GM18517 (cell line): ENCODE results near the gene GAREM1.

ENCODE experiments used
- ATAC-seq: cut with Tn5 transposase; IDR thresholded peaks from one replicate; pipeline ENCODE4 v1.9.1; 2021; ENCODE audit warnings: mild to moderate bottlenecking, moderate library complexity; ENCODE audit not compliant: unreplicated experiment

GAREM1 gene

GRCh38 chr18:32427084-32427900 lies 43.4 kb downstream of the GAREM1 start:
- ATAC-seq: no peak

DNA sequence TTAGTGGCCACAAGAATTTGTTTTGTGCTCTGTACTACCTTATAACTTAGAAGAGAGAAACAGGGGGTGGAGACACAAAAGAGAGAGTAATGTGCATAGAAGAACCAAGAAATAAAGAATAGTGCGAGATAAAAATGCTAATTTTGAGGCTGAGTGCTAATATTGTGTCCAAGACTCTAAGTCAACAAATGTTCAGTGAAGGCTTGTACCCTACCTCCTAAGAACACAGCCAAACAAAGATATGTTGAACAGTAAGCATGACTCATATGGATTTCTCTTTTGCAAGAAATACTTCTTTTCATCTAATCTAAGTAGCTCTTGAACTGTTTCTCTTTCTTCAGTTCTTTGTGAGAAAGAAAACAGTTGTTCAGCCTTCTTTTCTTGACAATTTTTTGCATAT lies 45.2 kb downstream of the GAREM1 start:
- ATAC-seq: no peak

DNA sequence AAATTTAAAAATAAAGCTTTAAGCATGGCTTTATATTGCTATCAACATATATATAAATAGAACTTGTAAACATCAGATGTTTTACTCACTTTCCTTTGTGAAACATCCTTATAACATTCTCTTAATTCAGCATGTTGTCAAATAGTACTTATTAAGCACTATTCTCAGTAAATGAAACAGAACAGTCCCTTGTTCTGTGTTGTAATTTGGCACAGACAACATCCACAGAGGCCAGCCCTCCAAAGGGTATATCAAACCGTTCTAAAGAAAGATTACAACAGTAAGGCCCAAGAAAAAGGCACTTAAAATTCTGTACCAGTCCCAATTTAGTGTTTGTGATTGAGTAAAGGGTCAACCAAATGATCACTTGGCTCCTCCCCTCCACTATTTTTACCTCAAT lies 46.0 kb downstream of the GAREM1 start:
- ATAC-seq: no peak

DNA sequence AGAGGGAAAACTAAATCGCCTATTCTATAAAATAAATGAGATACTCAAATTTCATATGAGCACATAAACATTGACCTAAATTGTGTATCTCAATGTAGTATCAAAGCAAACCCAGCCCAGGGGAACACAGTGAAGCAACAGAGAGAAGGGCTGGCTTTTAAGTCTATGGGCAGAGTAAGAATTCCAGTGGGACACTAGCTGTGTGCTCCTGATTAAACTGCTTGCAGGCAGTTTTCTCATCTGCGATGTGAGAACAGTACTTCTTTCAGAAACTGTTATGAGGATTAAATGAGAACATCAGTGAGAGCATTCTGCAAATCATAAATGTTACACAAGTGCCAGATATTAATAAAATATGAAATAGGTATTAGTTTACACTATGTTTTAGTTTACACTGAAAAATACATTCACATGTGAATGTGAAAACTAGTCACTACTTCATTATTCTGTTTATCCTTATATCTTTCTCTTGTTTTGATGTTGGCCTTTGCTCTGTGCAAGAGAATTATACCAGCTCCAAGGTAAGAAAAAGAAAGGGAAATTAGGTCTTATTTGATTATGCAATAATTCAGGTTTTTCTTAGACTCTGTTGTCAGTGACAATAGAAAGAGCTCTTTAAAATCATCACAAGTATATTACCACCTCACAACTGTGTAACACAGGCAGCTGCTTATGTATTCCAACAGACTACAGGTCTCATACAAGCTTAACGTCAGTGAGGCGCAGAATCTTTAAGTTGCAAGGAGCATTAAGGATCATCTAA lies 47.5 kb downstream of the GAREM1 start:
- no peak for ATAC-seq

- ATAC-seq: no peak
Observed at GRCh38 chr18:32422201-32422600, 48.5 kb downstream of the GAREM1 start.

GRCh38 chr18:32420084-32420750 lies 50.5 kb downstream of the GAREM1 start:
- ATAC-seq: no peak

GRCh38 chr18:32418148-32418547 lies 52.5 kb downstream of the GAREM1 start:
- no peak for ATAC-seq

DNA sequence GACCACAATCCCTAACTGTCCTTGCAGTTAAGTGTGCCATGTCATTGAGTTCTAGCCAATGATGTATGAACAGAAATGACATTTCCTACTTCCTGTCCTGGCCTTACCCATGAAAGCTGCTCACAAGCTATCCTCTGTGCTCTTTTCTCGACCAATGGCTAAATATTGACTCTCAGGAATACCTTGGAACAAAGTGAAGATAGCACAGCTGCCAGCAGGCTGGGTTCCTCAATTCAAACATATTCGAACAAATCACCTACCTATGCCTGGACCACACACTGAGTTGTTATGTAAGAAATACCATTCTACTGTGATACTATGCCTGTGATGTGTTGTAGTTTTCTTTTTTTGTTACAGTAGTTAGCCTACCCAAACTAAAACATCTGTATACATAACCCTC lies 65.1 kb downstream of the GAREM1 start:
- no peak for ATAC-seq

GRCh38 chr18:32401621-32402020 lies 69.1 kb downstream of the GAREM1 start:
- no peak for ATAC-seq

DNA sequence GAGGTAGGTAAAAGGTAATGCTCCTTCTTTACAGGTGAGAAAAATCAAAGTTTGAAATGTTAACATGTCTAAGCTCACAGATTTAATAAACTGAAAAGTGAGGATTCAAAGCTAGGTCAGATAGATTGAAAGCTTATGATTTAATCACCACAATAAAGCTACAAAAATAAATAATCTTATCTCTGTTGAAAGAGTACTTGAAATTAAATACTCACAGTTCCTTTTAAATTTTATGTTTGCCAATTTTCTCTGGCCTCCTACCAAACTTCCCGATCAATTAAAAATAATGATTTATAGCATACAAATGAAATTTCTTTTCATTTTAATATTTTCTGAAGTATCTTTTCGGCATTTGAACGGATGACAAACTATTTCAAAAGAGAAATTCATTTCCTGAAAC lies 77.3 kb downstream of the GAREM1 start:
- ATAC-seq: no peak

DNA sequence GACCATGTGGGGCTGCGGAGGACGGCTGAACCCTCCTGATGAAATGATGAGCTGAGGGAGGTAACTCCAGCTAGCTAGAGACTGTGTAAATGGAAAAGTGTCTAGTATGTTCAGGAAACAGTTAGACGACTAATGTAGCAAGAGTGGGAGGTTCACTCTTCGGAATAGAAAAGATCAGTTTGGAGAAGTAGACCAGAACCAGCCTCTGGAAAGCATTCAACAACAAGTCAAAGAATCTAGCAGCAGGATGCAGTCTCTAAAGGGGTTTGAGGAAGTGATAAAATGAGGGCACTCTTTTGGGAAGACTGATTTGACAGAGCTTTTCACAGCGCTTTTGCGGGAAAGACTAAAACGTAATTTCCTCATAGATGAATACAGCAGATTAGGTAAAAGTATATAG lies 79.6 kb downstream of the GAREM1 start:
- no peak for ATAC-seq

DNA sequence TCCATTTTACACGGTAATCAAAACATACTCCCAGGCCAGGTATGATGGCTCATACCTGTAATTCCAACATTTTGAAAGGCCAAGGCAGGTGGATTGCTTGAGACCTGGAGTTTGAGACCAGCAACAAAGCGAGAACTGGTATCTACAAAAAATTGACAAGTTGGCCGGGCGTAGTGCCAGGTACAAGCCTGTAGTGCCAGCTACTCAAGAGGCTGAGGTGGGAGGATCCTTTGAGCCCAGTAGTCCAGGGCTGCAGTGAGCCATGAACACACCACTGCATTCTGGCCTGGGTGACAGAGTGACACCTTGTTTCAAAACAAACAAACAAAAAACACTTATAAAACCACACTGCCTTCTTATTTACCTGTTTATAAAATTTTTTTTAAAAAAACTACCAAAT lies 80.8 kb downstream of the GAREM1 start:
- no peak for ATAC-seq

- ATAC-seq: no peak
Observed at GRCh38 chr18:32389191-32389590, 81.5 kb downstream of the GAREM1 start.

- ATAC-seq: no peak
Observed at GRCh38 chr18:32386471-32386870, 84.2 kb downstream of the GAREM1 start.

- ATAC-seq: no peak
Observed at GRCh38 chr18:32383050-32383819, 87.4 kb downstream of the GAREM1 start.

DNA sequence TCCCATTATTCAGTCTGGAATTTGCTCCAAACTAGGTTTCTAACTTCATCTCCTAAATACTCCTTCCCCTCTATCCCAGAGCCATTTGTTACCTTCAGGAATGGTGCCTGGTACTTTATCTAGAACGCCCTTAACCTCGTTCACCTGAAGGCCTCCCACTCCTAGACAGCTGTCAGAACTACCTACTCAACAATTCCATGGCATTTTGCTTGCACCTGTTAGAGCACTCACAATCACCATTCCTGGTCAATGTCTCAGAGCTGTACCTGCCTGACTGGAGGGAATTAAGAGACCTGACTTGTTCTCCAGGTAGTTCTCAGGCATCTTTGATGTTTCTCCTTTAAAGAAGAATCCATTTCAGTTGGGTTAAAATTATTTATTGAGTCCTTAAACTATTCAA lies 88.9 kb downstream of the GAREM1 start:
- ATAC-seq: no peak

DNA sequence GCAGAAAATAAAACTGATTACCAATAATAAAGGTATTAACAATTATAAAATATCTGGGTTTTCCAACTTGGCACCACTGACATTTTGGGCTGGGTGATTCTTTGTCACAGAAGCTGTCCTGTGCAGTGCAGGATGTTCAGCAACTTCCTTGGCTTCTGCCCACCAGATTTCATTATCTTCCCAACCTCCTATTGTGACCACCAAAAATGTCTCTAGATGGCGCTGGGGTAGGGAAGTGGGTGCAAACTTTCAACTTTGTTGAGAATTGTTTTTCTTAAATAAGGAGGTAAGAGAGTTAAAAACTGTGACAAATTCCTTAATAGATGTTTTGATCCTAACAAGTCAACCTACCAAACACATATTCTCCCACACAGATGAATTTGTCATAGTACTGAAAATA lies 90.1 kb downstream of the GAREM1 start:
- no peak for ATAC-seq

DNA sequence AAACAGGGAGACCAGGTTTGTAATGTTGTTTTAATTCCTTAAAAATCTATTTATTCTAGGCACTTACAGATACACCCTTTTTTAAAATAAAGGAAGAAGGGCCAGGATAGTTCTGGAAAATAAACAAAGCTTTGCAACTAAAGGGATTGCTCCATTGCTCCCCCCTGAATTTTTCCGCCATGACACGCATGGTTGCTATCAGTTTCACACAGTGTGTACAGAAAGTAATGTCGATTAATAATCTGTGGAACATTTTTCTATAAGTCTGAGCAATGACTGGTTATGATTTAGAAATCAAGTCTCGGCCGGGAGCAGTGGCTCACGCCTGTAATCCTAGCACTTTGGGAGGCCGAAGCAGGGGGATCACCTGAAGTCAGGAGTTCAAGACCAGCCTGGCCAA lies 90.8 kb downstream of the GAREM1 start:
- ATAC-seq: no peak

GRCh38 chr18:32378705-32379104 lies 92.0 kb downstream of the GAREM1 start:
- ATAC-seq: no peak

DNA sequence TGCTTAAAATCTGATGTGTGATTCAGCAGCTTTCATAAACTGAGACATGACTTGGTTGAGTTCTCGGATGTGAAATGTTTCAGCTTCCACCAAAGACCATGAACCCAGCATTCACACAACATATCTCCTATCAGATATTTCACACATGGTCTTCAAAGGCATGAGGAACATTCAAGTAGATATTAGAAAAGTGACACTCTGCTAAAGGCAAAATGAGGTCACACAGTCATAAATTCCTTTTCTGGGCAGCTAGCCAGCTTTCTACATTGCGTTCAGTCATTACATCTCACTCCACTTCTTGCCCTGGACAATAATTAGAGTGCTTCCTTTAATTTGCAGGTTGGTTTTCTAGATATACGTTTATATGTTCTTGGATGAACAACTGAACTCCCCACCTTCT lies 96.7 kb downstream of the GAREM1 start:
- no peak for ATAC-seq

DNA sequence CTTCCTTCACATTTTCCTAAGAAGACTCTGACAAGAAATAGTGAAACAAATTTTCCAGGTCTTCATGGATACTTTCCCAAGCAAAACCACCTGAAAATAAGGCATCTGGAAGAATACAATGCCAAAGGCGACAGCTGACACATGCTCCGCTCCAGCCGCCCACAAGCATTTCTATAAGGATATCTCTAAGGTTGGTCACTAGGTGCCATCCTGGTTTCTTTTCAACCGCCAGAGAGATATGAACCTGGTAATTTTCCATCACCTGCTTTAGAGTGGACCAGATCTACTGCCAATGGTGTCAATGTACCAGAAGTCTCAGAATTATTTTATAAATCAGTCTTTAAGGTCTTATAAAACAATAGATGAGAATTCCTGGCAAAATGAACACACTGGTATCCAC lies 97.2 kb downstream of the GAREM1 start:
- no peak for ATAC-seq
